SJSA1 (cell line): Measurements from ENCODE around the gene CDKAL1. TPM values are rescaled to one million over a fixed set of nuclear protein-coding genes. Genes with fewer than 3 reads are reported as not detected.
"Not testable (repeated sequence)": the region's sequence is repeated elsewhere in the genome, so short reads cannot be mapped to it uniquely, and the experiment has no call there.

Experiments used
- DNase-seq, 2 experiments: peaks; one replicate each; pipeline ENCODE4 v3.0.0-alpha.2; 2015 to 2020; ENCODE audit warnings: low spot score in 2 of 2, low read depth in 1 of 2
- H3K27ac ChIP-seq: fragments of 250-450 bp; sonication (Bioruptor Pico); 2 replicates; pipeline ENCODE4 v1.5.1; 2020; ENCODE audit warnings: mild to moderate bottlenecking, moderate library complexity
- H3K27me3 ChIP-seq: fragments of 250-450 bp; sonication (Bioruptor Pico); replicated peaks from 2 replicates; pipeline ENCODE4 v1.5.1; 2020; ENCODE audit warnings: mild to moderate bottlenecking, moderate library complexity
- H3K36me3 ChIP-seq: fragments of 250-450 bp; sonication (Bioruptor Pico); 2 replicates; pipeline ENCODE4 v1.5.1; 2020; ENCODE audit warnings: mild to moderate bottlenecking
- H3K4me1 ChIP-seq: fragments of 250-450 bp; sonication (Bioruptor Pico); replicated peaks from 2 replicates; pipeline ENCODE4 v1.6.1; 2021; ENCODE audit warnings: mild to moderate bottlenecking
- H3K4me3 ChIP-seq: fragments of 250-450 bp; sonication (Bioruptor Pico); 2 replicates; pipeline ENCODE4 v1.5.1; 2020; ENCODE audit warnings: mild to moderate bottlenecking
- H3K9me3 ChIP-seq: fragments of 250-450 bp; sonication (Bioruptor Pico); replicated peaks from 2 replicates; pipeline ENCODE4 v1.5.1; 2020; ENCODE audit warnings: mild to moderate bottlenecking
- total RNA-seq: library from RNA; depleted of rRNA; stranded (reverse); fragments of >200 nt; shearing (Covaris generic); gene quantifications from 2 replicates; pipeline ENCODE4 v1.2.3, GENCODE V29; 2014

The CDKAL1 gene
- total RNA-seq, 1 experiment from 2014 or later: 25.7 TPM

DNA sequence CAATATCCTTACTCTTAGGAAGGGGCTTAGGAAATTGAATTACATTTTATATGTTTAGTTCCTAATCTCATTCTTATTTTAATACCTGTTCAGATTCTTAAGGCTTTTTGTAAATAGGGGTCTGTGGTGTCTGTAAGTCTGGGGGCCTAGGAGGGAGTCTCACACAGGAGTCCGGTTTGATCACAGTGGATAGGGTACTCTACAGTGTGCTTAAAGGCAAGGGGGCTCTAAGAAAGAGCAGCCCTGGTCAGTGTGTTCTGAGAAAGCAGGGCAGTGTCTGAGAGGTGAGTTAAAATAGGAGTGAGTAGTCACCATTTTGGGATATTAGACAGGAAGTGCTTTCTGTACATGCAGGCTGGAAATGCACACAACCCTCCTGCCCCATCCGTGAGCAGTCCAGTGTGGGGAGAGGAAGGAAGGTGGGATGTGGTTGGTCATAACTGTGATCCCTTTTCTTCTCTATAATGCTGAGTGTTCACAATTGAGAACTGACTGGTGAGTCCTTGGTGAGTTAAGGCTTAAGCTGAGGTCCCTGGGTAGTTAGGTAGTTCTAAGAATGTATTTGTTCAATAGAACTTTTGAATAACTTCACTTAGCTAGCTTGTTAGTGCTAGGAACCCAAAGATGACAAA, 50.0 kb downstream of the CDKAL1 start:
- H3K4me3 ChIP-seq: no peak overlapping the region
- H3K27me3 ChIP-seq: no peaks in the 10 kb centered on the region
- no peaks in the 10 kb centered on the region for H3K9me3 ChIP-seq
- H3K36me3 ChIP-seq: no peaks in the 10 kb centered on the region
- DNase-seq: no peak
- no peaks in the 10 kb centered on the region for H3K4me1 ChIP-seq
- H3K27ac ChIP-seq: no peak overlapping the region

DNA sequence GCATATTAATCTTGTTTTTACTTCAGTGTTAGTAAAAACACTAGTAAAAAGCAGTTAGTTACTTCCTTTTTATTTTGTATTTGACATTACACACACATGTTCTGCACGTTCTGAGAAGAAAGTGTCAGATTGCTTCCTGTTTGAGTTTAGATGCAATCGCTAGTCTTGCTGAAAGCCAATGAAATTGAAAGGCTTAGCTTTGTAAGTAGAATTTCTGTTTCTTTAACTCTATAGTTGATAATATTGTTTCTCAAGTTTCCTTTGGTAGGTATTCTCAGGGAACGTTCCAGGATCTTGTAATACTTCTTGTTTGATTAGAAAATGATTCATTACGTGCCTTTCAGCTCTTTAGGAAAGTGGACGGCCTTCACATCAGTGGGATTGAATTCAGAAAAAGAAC, 55.0 kb downstream of the CDKAL1 start:
- H3K27ac ChIP-seq: no peak overlapping the region
- no peaks in the 10 kb centered on the region for H3K36me3 ChIP-seq
- no peak for DNase-seq
- H3K9me3 ChIP-seq: no peaks in the 10 kb centered on the region
- no peaks in the 10 kb centered on the region for H3K27me3 ChIP-seq
- H3K4me3 ChIP-seq: no peak overlapping the region
- no peaks in the 10 kb centered on the region for H3K4me1 ChIP-seq

DNA sequence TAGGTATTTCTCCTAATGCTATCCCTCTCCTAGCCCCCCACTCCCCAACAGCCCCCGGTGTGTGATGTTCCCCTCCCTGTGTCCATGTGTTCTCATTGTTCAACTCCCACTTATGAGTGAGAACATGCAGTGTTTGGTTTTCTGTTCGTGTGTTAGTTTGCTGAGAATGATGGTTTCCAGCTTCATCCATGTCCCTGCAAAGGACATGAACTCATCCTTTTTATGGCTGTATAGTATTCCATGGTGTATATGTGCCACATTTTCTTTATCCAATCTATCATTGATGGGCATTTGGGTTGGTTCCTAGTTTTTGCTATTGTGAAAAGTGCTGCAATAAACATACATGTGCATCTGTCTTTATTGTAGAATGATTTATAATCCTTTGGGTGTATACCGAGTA, 56.2 kb downstream of the CDKAL1 start:
- not testable (repeated sequence) for H3K27me3 ChIP-seq, H3K36me3 ChIP-seq, H3K4me1 ChIP-seq, H3K9me3 ChIP-seq, H3K4me3 ChIP-seq, H3K27ac ChIP-seq, DNase-seq

DNA sequence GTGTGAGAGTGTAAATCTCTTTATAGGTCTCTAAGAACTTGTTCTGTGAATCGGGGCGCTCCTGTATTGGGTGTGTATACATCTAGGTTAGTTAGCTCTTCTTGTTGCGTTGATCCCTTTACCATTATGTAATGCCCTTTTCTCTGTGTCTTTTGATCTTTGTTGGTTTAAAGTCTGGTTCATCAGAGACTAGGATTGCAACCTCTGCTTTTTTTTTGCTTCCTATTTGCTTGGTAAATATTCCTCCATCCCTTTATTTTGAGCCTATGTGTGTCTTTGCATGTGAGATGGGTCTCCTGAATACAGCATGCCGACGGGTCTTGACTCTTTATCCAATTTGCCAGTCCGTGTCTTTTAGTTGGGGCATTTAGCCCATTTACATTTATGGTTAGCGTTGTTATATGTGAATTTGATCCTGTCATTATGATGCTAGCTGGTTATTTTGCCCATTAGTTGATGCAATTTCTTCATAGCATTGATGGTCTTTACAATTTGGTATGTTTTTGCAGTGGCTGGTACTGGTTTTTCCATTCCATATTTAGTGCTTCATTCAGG, 60.1 kb downstream of the CDKAL1 start:
- H3K4me1 ChIP-seq, H3K36me3 ChIP-seq, H3K4me3 ChIP-seq, DNase-seq, H3K27me3 ChIP-seq, H3K9me3 ChIP-seq, H3K27ac ChIP-seq: not testable (repeated sequence)

DNA sequence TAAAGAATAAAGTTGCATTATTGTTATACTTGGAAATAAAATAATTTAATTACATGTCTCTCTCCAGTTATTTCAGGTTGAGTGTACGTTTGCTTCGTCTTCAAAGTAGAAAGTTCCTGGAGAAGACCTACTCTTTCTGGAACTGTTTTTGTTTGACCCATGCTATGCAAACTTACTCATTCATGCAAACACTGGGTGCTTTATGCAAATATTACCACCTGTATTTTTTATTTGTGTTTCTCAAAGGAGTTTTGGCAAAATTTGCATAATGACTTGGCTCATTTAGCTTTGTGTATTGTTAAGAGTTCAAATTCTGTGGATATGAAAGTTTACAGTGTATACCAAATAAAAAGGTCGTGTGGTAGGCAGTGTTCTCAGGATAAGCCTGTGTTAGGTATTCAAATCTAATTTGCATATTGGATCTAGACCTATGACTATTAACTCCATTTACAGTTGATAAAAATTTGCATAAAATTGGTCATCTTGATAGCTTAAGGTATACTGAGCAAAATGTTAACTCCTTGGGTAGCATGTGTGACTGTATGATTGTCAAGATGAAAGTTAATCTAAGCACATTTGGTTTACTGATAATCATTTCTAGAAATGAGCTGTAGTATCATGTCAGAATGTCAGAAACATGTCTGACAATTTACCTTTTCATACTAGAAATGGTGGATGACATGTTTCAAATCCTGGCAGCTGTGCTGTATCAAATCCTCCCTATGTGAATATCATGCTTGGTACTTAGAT, 65.2 kb downstream of the CDKAL1 start:
- no peaks in the 10 kb centered on the region for H3K27me3 ChIP-seq
- no peak overlapping the region for H3K4me3 ChIP-seq
- DNase-seq: no peak
- no peaks in the 10 kb centered on the region for H3K36me3 ChIP-seq
- H3K9me3 ChIP-seq: no peaks in the 10 kb centered on the region
- H3K4me1 ChIP-seq: no peaks in the 10 kb centered on the region
- no peak overlapping the region for H3K27ac ChIP-seq

DNA sequence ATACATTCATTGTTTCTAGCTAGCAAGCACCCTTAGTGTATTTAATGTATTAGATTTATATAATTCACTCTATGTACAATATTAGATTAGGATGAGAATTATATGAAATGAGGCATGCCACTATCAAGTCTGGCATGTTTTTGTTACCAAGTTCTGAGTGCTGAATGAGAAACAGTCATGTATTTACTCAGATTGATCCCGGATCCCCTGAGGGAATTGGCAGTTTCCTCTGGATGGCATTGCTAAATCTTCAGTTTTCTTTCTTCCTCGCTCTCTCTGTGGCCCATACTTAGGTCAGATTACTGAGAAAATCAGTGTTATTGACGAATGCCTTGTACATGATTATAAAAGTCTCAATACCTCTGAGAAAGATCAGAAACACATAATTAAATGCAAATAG, 66.6 kb downstream of the CDKAL1 start:
- Histone ChIP-seq H3K27ac (no peak overlapping the region), H3K36me3 (no peaks in the 10 kb centered on the region), H3K27me3 (no peaks in the 10 kb centered on the region), H3K4me3 (no peak overlapping the region), H3K4me1 (no peaks in the 10 kb centered on the region), H3K9me3 (no peaks in the 10 kb centered on the region)
- DNase-seq: no peak

DNA sequence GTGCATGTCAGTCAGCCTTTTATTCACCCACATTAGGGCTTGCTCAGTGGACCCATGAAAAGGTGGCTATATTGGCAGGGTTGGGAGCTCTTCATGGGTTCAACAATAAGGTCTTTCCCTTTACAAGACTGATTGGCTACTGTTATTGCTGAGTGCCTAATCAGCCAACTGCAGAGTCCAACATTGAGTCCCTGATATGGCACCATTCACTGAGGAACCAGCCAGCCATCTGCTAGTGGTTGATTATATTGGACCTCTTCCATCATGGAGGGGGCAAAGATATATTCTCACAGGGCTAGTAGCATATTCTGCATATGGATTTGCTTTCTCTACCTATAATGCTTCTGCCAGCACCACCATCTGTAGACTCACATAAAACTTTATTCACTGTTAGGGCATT, 69.9 kb downstream of the CDKAL1 start:
- no peak for DNase-seq
- no peaks in the 10 kb centered on the region for H3K36me3 ChIP-seq
- H3K9me3 ChIP-seq: no peaks in the 10 kb centered on the region
- H3K27ac ChIP-seq: no peak overlapping the region
- no peaks in the 10 kb centered on the region; the same call in 1 of the 2 replicates for H3K4me1 ChIP-seq
- no peaks in the 10 kb centered on the region for H3K27me3 ChIP-seq
- no peak overlapping the region for H3K4me3 ChIP-seq

DNA sequence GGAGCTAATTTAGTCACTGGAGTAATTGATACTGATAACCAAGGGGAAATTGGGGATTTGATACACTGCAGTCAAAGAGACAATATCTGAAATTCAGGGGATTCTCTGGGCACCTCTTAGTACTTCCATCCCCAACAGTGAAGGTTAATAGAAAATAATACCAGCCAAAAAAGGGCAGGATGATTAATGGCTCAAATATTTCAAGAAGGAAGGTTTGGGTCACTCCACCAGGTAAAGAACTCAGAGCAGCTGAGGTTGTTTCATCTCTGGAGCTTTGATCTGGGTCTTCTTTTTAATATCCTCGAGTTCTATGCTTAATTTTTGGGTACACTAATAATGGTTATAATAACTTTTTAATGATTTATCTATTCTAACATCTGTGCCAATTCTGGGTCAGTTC, 70.8 kb downstream of the CDKAL1 start:
- no peak for DNase-seq
- Histone ChIP-seq H3K9me3 (no peaks in the 10 kb centered on the region), H3K27me3 (no peaks in the 10 kb centered on the region), H3K27ac (no peak overlapping the region), H3K4me3 (no peak overlapping the region), H3K4me1 (no peaks in the 10 kb centered on the region; the same call in 1 of the 2 replicates), H3K36me3 (no peaks in the 10 kb centered on the region)

DNA sequence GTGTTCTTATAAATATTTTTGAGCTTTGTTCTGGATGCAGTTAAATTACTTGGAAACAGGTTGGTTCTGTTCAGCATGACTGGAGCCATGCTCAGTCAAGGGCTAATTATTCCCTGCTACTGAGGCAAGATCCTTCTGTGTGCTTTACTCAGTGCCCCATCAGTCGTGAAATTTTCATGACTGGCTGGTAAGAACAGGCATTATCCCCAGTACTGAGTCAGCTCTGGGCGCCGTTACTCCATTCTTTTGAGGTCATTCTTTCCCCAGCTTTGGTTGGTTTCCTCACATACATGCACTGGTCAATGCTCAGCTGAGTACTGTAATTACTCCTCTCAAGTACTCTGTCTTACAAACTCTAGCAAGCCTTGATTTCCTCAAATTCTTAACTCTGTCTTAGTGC, 71.3 kb downstream of the CDKAL1 start:
- no peak for DNase-seq
- H3K9me3 ChIP-seq: no peaks in the 10 kb centered on the region

DNA sequence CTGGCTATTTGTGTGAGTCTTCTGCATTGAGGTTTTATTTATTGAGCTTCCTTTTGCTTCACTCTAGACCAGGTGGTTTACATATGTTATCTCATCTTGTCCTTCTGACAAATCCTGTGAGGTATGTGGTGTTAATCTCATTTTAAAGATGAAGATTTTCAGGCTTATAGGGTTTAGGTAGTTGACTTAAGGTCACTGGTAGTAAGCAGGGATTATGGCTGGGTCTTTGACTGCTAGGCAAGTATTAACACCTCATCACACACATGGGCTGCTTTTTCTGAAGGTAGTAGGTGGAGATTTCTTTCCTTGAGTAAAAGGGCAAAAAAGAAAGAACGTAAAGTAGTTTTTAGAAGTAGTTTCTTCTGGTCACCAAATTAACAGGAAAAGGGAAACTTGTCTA, 72.6 kb downstream of the CDKAL1 start:
- Histone ChIP-seq H3K4me3 (no peak overlapping the region), H3K9me3 (no peaks in the 10 kb centered on the region), H3K36me3 (no peaks in the 10 kb centered on the region), H3K27ac (no peak overlapping the region), H3K27me3 (no peaks in the 10 kb centered on the region), H3K4me1 (no peaks in the 10 kb centered on the region; the same call in 1 of the 2 replicates)
- no peak for DNase-seq

More for the DNA sequence above, 71.3 kb downstream of the CDKAL1 start:
- Histone ChIP-seq H3K27ac (no peak overlapping the region), H3K27me3 (no peaks in the 10 kb centered on the region), H3K4me3 (no peak overlapping the region), H3K4me1 (no peaks in the 10 kb centered on the region; the same call in 1 of the 2 replicates), H3K36me3 (no peaks in the 10 kb centered on the region)

DNA sequence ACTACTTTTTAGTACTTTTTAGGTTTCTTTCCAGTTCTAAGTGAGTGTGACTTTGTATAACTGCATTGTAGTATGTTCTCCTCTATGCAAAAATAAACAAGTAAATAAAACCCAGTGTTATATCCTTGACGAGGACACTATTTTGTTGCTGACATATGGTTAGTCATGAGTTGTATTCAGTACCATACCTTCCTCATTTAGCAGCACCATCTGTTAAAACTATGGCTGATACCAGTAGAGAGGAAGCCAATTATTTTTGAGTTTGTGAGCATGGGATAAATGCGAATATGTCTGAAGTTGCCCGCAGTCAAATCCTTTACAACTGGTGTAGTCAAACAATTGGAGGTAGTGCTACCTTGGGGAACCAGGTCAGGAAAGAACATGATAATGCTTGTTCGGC, 74.1 kb downstream of the CDKAL1 start:
- no peaks in the 10 kb centered on the region; the same call in 1 of the 2 replicates for H3K4me1 ChIP-seq
- H3K36me3 ChIP-seq: no peaks in the 10 kb centered on the region
- H3K4me3 ChIP-seq: no peak overlapping the region
- no peak for DNase-seq
- no peaks in the 10 kb centered on the region for H3K27me3 ChIP-seq
- H3K9me3 ChIP-seq: no peaks in the 10 kb centered on the region
- H3K27ac ChIP-seq: no peak overlapping the region

DNA sequence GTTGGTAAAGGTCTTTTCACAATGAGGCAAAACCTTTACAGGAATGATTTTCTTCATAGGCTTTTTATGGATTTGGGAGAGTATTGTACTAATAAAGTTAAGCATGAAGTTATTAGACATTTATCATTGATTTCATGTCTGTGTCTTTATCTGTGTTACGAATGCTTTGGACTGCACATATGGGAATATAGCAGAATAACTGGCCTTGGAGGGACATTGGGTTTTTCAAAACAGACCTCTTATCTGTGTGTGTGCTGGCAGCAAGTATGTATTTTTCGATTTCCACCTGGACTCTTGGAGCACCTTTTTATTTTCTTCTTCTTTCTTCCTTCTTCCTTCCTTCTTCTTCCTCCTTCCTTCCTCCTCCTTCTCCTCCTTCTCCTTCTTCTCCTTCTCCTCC, 74.6 kb downstream of the CDKAL1 start:
- Histone ChIP-seq H3K9me3 (no peaks in the 10 kb centered on the region), H3K27me3 (no peaks in the 10 kb centered on the region), H3K36me3 (no peaks in the 10 kb centered on the region), H3K4me3 (no peak overlapping the region), H3K4me1 (no peaks in the 10 kb centered on the region; the same call in 1 of the 2 replicates), H3K27ac (no peak overlapping the region)
- no peak for DNase-seq

DNA sequence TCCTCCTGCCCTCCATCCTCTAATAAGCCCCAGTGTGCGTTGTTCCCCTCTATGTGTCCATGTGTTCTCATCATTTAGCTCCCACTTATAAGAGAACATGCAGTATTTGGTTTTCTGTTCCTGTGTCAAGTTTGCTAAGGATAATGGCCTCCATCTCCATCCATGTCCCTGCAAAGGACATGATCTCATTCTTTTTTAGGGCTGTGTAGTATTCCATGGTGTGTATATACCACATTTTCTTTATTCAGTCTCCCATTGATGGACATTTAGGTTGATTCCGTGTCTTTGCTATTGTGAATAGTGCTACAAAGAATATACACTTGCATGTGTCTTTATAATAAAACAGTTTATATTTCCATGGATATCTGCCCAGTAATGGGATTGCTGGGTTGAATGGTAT, 75.7 kb downstream of the CDKAL1 start:
- H3K27me3 ChIP-seq, H3K27ac ChIP-seq, H3K4me1 ChIP-seq, H3K36me3 ChIP-seq, H3K9me3 ChIP-seq, H3K4me3 ChIP-seq, DNase-seq: not testable (repeated sequence)

DNA sequence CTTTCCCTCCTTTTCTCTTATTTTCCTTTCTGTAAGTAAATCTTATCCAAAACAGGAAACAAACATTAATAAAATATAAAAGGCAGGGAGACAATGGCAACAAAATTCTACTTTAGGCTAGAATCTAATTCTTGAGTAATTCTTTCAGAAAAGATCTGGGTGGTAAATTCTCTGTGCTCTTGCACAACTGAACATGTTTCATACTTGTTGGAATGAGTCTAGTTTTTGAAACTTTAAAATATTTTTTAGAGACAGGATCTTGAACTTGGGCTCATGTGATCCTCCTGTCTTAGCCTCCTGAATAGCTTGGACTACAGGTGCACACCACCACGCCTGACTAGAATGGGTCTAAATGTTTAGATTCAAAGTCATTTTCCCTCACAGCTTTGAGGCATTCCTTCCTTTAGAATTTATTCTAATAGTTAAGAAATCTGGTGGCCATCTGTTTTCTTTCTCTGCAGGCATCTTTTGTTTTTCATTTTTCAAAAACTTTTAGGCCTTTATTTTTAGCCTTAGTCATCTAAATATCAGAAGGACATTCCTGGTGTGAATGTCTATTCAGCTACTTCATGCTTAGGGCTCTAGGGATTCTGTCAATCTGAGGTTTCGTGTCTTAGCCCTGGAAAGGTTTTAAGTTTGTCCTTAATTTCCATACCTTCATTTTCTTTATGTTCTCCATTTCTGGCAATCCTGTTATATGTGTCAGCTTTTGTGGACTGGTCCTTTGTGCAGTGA, 76.5 kb downstream of the CDKAL1 start:
- H3K4me3 ChIP-seq: no peak overlapping the region
- H3K4me1 ChIP-seq: no peaks in the 10 kb centered on the region; the same call in 1 of the 2 replicates
- H3K27me3 ChIP-seq: no peaks in the 10 kb centered on the region
- H3K36me3 ChIP-seq: no peaks in the 10 kb centered on the region
- no peak overlapping the region for H3K27ac ChIP-seq
- DNase-seq: no peak
- H3K9me3 ChIP-seq: no peaks in the 10 kb centered on the region
